Lower lobe of right lung (tissue), 2 donors: Measurements from ENCODE around the gene A1CF. TPM values are rescaled to one million over a fixed set of nuclear protein-coding genes. Genes with fewer than 3 reads are reported as not detected.
"Not testable (repeated sequence)": the region's sequence is repeated elsewhere in the genome, so short reads cannot be mapped to it uniquely, and the experiment has no call there.

Source experiments
- ATAC-seq, 2 donors: fragments of 200-7000 bp; cut with Tn5 transposase; one replicate each; pipeline ENCODE4 v1.9.1; 2020 to 2022; ENCODE audit warnings: mild to moderate bottlenecking in 2 of 2, moderate library complexity in 2 of 2
- DNase-seq: peaks from one replicate; pipeline ENCODE4 v3.0.0-alpha.2; 2020
- H3K27ac ChIP-seq: fragments of 200-600 bp; one replicate; pipeline ENCODE4 v1.8.0; 2022
- H3K27me3 ChIP-seq: fragments of 200-600 bp; one replicate; pipeline ENCODE4 v1.8.0; 2022; ENCODE audit warnings: low read depth
- H3K36me3 ChIP-seq: fragments of 200-600 bp; one replicate; pipeline ENCODE4 v1.8.0; 2022; ENCODE audit warnings: mild to moderate bottlenecking
- H3K4me1 ChIP-seq: fragments of 200-600 bp; one replicate; pipeline ENCODE4 v1.8.0; 2022
- H3K4me3 ChIP-seq: fragments of 200-600 bp; one replicate; pipeline ENCODE4 v1.8.0; 2022; ENCODE audit warnings: mild to moderate bottlenecking
- H3K9me3 ChIP-seq: fragments of 200-600 bp; one replicate; pipeline ENCODE4 v1.8.0; 2022
- intact Hi-C: fragments of 100-400 bp; cut with DNase I; formaldehyde crosslinking; loops from one replicate; pipeline ENCODE4 v1.11.0; 2022
- total RNA-seq: library from RNA; stranded (reverse); fragmentation: NEBNext Ultra II Directional; extraction: Animal tissue kit (Norgen Biotek cat#: 25700); gene quantifications from one replicate; pipeline ENCODE4 v1.2.1, GENCODE V29; 2021
- TF ChIP-seq, protein P1 (sequence below): fragments of 200-600 bp; IDR thresholded peaks from one replicate; pipeline ENCODE4 v1.8.0; 2022; ENCODE audit warnings: antibody characterized with exemption, mild to moderate bottlenecking
- donor health status: DM: no; HTN: yes; CAD: no; lungs with severe emphysema.

A1CF gene
- total RNA-seq, 1 donor from 2014 or later = not detected

DNA sequence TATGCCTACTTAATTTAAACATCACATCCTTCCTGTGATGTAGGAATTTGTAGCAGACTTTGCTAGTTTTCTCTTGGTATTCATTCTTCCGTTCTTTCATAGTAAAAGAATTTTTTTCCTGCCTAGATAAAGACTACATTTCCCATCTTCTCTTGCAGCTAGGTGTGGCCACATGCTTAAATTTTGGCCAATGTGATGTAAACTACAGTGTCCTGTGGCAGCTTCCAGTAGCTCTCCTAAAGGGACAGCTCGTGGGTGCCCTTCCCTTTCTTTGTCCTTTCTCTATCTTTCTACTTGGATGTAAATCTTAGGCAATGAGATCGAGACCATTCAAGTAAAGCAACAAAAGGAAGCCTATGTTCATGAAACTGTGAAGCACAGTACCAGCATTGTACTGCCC is 87.1 kb downstream of the A1CF start:
- H3K36me3 ChIP-seq = no peaks in the 10 kb centered on the region
- H3K4me1 ChIP-seq = no peaks in the 10 kb centered on the region
- H3K27ac ChIP-seq = no peak overlapping the region
- no peak overlapping the region for H3K4me3 ChIP-seq
- no peaks in the 10 kb centered on the region for H3K27me3 ChIP-seq
- ATAC-seq = no peak
- TF ChIP-seq, protein P1, sequence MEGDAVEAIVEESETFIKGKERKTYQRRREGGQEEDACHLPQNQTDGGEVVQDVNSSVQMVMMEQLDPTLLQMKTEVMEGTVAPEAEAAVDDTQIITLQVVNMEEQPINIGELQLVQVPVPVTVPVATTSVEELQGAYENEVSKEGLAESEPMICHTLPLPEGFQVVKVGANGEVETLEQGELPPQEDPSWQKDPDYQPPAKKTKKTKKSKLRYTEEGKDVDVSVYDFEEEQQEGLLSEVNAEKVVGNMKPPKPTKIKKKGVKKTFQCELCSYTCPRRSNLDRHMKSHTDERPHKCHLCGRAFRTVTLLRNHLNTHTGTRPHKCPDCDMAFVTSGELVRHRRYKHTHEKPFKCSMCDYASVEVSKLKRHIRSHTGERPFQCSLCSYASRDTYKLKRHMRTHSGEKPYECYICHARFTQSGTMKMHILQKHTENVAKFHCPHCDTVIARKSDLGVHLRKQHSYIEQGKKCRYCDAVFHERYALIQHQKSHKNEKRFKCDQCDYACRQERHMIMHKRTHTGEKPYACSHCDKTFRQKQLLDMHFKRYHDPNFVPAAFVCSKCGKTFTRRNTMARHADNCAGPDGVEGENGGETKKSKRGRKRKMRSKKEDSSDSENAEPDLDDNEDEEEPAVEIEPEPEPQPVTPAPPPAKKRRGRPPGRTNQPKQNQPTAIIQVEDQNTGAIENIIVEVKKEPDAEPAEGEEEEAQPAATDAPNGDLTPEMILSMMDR = no peak
- intact Hi-C loops = no loop called here
- DNase-seq = no peak
- H3K9me3 ChIP-seq = no peaks in the 10 kb centered on the region

GRCh38 chr10:50796693-50797092 is 88.7 kb downstream of the A1CF start:
- TF ChIP-seq, protein P1 = no peak
- DNase-seq (no peak), ATAC-seq (no peak)
- Histone ChIP-seq H3K27ac (no peak overlapping the region), H3K27me3 (no peaks in the 10 kb centered on the region), H3K9me3 (no peaks in the 10 kb centered on the region), H3K4me1 (no peaks in the 10 kb centered on the region), H3K36me3 (no peaks in the 10 kb centered on the region), H3K4me3 (no peak overlapping the region)
- intact Hi-C loops = no loop called here

DNA sequence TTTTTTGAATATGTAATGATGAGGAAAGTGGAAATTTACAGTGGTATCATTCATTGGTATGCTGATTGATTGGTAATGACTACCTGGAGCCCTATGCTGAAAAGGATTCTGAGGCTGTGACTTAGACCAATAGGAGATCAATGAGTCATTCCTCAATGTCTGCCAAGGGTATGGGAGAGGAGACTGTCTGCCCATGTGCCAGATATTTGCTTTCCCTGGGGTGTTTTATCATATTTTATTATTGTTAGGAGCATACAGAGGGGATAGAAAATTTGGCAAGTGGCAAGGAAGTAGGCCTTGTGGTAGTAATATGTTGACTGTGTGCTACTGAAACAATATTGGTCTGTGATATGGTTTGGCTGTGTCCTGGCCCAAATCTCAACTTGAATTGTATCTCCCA is 90.9 kb downstream of the A1CF start:
- TF ChIP-seq, protein P1 = no peak
- H3K27me3 ChIP-seq = no peaks in the 10 kb centered on the region
- DNase-seq (no peak), ATAC-seq (no peak)
- intact Hi-C loops = no loop called here
- H3K9me3 ChIP-seq = no peaks in the 10 kb centered on the region
- H3K27ac ChIP-seq = no peak overlapping the region
- H3K4me3 ChIP-seq = no peak overlapping the region
- H3K36me3 ChIP-seq = no peaks in the 10 kb centered on the region
- H3K4me1 ChIP-seq = no peaks in the 10 kb centered on the region

- intact Hi-C loops = no loop called here
- Histone ChIP-seq H3K27me3 (no peaks in the 10 kb centered on the region), H3K4me3 (no peak overlapping the region), H3K4me1 (no peaks in the 10 kb centered on the region), H3K36me3 (no peaks in the 10 kb centered on the region), H3K9me3 (no peaks in the 10 kb centered on the region), H3K27ac (no peak overlapping the region)
- DNase-seq (no peak), ATAC-seq (peak; percentile 73 to 79)
- TF ChIP-seq, protein P1 = peak; percentile 39
Measured at GRCh38 chr10:50788951-50789945, 96.2 kb downstream of the A1CF start.

DNA sequence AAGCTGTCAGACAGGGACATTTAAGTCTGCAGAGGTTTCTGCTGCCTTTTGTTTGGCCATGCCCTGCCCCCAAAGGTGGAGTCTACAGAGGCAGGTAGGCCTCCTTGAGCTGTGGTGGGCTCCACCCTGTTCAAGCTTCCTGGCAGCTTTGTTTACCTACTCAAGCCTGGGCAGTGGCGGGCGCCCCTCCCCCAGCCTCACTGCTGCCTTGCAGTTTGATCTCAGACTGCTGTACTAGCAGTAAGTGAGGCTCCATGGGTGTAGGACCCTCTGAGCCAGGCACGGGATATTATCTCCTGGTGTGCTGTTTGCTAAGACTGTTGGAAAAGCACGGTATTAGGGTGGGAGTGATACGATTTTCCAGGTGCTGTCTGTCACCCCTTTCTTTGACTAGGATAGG is 97.5 kb downstream of the A1CF start:
- intact Hi-C loops, ATAC-seq, H3K27ac ChIP-seq, H3K9me3 ChIP-seq, H3K27me3 ChIP-seq, H3K36me3 ChIP-seq, H3K4me1 ChIP-seq, H3K4me3 ChIP-seq: not testable (repeated sequence)
- peak; percentile 45 for DNase-seq

DNA sequence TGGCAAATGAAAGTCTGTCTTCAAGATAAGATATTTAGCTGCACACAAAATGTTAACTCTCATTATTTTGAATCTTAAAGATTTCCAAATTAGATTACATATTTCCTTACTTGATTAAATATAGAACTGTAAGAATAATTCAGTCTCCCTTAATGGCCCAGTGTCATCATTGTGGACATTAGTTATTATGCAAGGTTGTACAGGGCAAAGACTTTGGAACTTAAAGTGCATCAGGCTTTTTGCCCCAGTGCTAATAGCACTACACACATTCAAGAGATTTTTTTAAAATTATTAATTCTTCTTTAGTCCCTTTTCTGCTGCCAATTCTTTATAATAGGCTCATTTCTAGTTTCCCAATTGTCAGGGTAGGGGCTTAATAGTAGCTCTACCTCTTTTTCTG is 103.4 kb downstream of the A1CF start:
- H3K4me1 ChIP-seq, H3K4me3 ChIP-seq, DNase-seq, H3K27me3 ChIP-seq, H3K36me3 ChIP-seq, intact Hi-C loops, H3K9me3 ChIP-seq, H3K27ac ChIP-seq, ATAC-seq: not testable (repeated sequence)

GRCh38 chr10:50780036-50780435 is 105.4 kb downstream of the A1CF start:
- H3K9me3 ChIP-seq, ATAC-seq, DNase-seq, H3K27me3 ChIP-seq, intact Hi-C loops, H3K4me1 ChIP-seq, H3K4me3 ChIP-seq, H3K27ac ChIP-seq, H3K36me3 ChIP-seq: not testable (repeated sequence)

GRCh38 chr10:50774868-50775267 is 110.6 kb downstream of the A1CF start:
- H3K4me3 ChIP-seq, H3K4me1 ChIP-seq, intact Hi-C loops, DNase-seq, H3K9me3 ChIP-seq, H3K27me3 ChIP-seq, ATAC-seq, H3K27ac ChIP-seq, H3K36me3 ChIP-seq: not testable (repeated sequence)

GRCh38 chr10:50772042-50772441 is 113.4 kb downstream of the A1CF start:
- H3K9me3 ChIP-seq, intact Hi-C loops, DNase-seq, H3K4me1 ChIP-seq, H3K4me3 ChIP-seq, H3K36me3 ChIP-seq, H3K27ac ChIP-seq, H3K27me3 ChIP-seq: not testable (repeated sequence)
- peak; percentile 54 to 72 for ATAC-seq
